ENCODE results near the gene DNAJC17. TPM values are rescaled to one million over a fixed set of nuclear protein-coding genes. Genes with fewer than 3 reads are reported as not detected.

Gene DNAJC17
- total RNA-seq, 3 donors from 2014 or later (not counting 1 experiment from before 2014, with no cell fraction given), result 36.2 to 64.9 (median 50.0) TPM

DNA sequence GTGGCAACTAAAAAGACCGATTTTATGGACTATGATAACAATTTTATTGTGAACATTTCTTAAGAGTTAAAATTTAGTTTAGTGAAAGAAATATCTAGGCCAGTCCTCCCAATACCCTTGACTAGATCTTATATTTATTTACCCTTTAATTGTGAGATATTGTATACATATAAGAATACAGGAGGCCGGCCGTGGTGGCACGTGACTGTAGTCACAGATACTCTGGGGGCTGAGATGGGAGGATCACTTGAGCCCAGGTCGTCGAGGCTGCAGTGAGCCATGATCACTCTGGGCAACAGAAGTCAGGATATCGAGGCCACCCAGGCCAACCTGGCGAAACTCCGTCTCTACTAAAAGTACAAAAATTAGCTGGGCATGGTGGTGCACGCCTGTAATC, 51.5 kb downstream of the DNAJC17 start:
- H3K9me3 ChIP-seq (ENCODE audit: control insufficient read depth, insufficient read depth, low read length), result no peaks in the 10 kb centered on the region
- H3K27ac ChIP-seq (ENCODE audit: low read length), result peak overlapping the region; percentile 90
- peak overlapping the region; percentile 99 for H3K4me3 Mint-ChIP-seq
- peak overlapping the region; percentile 97 for H3K4me3 ChIP-seq (ENCODE audit: low read length)
- H3K4me1 ChIP-seq (ENCODE audit: control insufficient read depth, insufficient read depth, low read length), result peaks cover 40% of the 10 kb centered on the region
- DNase-seq, result no peak
- no peak for ATAC-seq
- intact Hi-C loops (cut with micrococcal nuclease), result loop anchor here (1.0 to 2.0 kb wide), 5 partner anchors 7 to 187 kb away; partner anchors contain the start of genes DNAJC17, RPUSD2 and ZFYVE19
- H3K36me3 Mint-ChIP-seq, result no peaks in the 10 kb centered on the region
- TF ChIP-seq, protein P1, sequence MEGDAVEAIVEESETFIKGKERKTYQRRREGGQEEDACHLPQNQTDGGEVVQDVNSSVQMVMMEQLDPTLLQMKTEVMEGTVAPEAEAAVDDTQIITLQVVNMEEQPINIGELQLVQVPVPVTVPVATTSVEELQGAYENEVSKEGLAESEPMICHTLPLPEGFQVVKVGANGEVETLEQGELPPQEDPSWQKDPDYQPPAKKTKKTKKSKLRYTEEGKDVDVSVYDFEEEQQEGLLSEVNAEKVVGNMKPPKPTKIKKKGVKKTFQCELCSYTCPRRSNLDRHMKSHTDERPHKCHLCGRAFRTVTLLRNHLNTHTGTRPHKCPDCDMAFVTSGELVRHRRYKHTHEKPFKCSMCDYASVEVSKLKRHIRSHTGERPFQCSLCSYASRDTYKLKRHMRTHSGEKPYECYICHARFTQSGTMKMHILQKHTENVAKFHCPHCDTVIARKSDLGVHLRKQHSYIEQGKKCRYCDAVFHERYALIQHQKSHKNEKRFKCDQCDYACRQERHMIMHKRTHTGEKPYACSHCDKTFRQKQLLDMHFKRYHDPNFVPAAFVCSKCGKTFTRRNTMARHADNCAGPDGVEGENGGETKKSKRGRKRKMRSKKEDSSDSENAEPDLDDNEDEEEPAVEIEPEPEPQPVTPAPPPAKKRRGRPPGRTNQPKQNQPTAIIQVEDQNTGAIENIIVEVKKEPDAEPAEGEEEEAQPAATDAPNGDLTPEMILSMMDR (IDR thresholded peaks at IDR 0.05), result no peak
- H3K27me3 Mint-ChIP-seq (ENCODE audit: low read depth in 2 of 2), result no peaks in the 10 kb centered on the region
- no peaks in the 10 kb centered on the region for H3K27me3 ChIP-seq (ENCODE audit: control insufficient read depth, insufficient read depth, low read length)
- peaks cover 39 to 46% of the 10 kb centered on the region in 2 donors for H3K4me1 Mint-ChIP-seq
- H3K9me3 Mint-ChIP-seq, result no peaks in the 10 kb centered on the region
- WGBS (ENCODE audit: insufficient coverage), result 83% methylated on average over 9 of the region's 10 CpGs
- peaks cover 14% of the 10 kb centered on the region for H3K36me3 ChIP-seq (ENCODE audit: control insufficient read depth, insufficient read depth, low read length)
- peak overlapping the region; percentile 98 for H3K27ac Mint-ChIP-seq

DNA sequence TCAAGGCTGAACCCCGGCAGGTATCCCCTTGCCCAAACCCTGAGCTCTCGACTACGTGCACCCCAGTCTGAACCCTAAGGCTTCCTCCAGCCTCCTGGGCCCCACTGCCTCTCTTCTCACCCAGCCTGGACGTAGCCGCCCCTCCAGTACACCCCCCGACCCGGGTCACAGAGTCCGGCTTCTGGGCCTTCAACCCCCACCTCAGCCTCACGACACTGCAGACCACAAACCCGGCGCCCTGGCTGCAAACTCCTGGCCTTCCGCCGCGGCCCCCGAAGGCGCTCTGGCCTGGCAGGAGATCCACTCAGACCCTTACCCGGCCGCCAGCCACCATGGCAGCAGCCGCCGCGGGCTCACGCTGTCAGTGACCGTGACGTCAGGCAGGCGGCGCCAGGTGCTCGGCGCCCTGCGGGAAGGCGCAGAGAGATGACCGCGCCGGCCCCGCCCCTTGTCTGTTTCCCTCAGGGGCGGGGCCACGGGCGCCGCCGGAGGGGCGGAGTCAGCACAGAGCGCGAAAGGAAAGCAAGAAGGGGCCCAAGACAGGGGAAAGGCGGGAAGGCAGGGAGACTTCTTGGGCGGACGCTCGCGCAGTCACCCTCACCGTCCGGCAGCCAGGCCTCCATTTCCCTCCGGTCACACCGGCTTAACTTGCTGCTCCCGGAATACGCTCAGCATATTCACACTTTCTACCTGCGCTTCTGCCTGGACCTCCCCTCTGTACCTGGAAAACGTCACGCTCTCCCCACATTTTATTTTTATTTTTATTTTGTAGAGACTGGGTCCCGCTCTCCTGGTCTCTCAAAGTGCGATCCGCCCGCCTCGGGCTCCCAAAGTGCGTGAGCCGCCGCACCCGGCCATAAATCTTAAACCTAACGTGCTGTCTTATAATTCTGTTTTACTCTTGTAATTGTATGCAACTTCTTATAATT, 52.1 kb downstream of the DNAJC17 start, which contains the start of gene RMDN3:
TSS of gene RMDN3 (minus strand) at position 372 of the 929 bp plus-strand sequence. CDS start 471 bp downstream, outside the sequence.
- no peaks in the 10 kb centered on the region for H3K9me3 ChIP-seq (ENCODE audit: control insufficient read depth, insufficient read depth, low read length)
- no peaks in the 10 kb centered on the region for H3K36me3 Mint-ChIP-seq

DNA sequence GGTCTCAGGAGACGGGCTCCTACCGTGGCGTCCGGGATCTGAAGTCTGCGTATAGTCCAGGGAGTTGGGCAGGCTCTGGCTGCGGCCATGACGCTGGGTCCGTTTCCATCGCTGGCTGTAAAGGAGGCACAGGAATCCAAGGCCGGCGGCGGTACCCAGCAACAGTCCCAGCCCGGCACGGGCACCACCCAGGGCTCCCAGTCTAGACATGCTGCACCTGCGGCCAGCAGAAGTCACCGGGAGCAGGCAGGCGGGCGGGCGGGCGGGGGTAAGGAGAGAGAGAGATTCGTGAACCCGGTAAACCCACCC, 52.7 kb downstream of the DNAJC17 start:
- peak overlapping the region; percentile 98 for H3K27ac Mint-ChIP-seq
- peak overlapping the region; percentile 99 for H3K4me3 Mint-ChIP-seq
- Histone ChIP-seq H3K36me3 (ENCODE audit: control insufficient read depth, insufficient read depth, low read length) (peaks cover 21% of the 10 kb centered on the region), H3K4me1 (ENCODE audit: control insufficient read depth, insufficient read depth, low read length) (peaks cover 43% of the 10 kb centered on the region), H3K27ac (ENCODE audit: low read length) (peak overlapping the region; percentile 90), H3K9me3 (ENCODE audit: control insufficient read depth, insufficient read depth, low read length) (no peaks in the 10 kb centered on the region), H3K4me3 (ENCODE audit: low read length) (peak overlapping the region; percentile 97), H3K27me3 (ENCODE audit: control insufficient read depth, insufficient read depth, low read length) (no peaks in the 10 kb centered on the region)
- H3K4me1 Mint-ChIP-seq, result peaks cover 39 to 49% of the 10 kb centered on the region in 2 donors
- DNase-seq, result peak; percentile 37 to 46
- no peaks in the 10 kb centered on the region for H3K36me3 Mint-ChIP-seq
- ATAC-seq, result peak; percentile 2 to 14 (median 6)
- TF ChIP-seq, protein P1 (IDR thresholded peaks at IDR 0.05), result no peak
- H3K27me3 Mint-ChIP-seq (ENCODE audit: low read depth in 2 of 2), result no peaks in the 10 kb centered on the region
- under 1% methylated on average over 22 of the region's 22 CpGs for WGBS (ENCODE audit: insufficient coverage)
- H3K9me3 Mint-ChIP-seq, result no peaks in the 10 kb centered on the region
- intact Hi-C loops (cut with micrococcal nuclease), result loop anchor here (1.0 to 2.0 kb wide), 2 partner anchors 10 to 52 kb away; partner anchors contain the start of genes DNAJC17 and ZFYVE19

More for the DNA sequence above, 52.1 kb downstream of the DNAJC17 start, which contains the start of gene RMDN3:
- H3K27me3 ChIP-seq (ENCODE audit: control insufficient read depth, insufficient read depth, low read length), result no peaks in the 10 kb centered on the region
- Mint-ChIP-seq H3K4me3 (peak within 1 kb of the TSS; percentile 99), H3K27ac (peak within 1 kb of the TSS; percentile 98), H3K4me1 (peaks cover 39 to 46% of the 10 kb centered on the region in 2 donors), H3K9me3 (no peaks in the 10 kb centered on the region), H3K27me3 (ENCODE audit: low read depth in 2 of 2) (no peaks in the 10 kb centered on the region)
- H3K4me1 ChIP-seq (ENCODE audit: control insufficient read depth, insufficient read depth, low read length), result peaks cover 43% of the 10 kb centered on the region
- peak; percentile 88 to 96 (median 90) for ATAC-seq
- peak within 1 kb of the TSS; percentile 90 for H3K27ac ChIP-seq (ENCODE audit: low read length)
- intact Hi-C loops (cut with micrococcal nuclease), result loop anchor here (1.0 to 2.0 kb wide), 6 partner anchors 8 to 186 kb away; partner anchors contain the start of genes DNAJC17, RPUSD2 and ZFYVE19
- H3K4me3 ChIP-seq (ENCODE audit: low read length), result peak within 1 kb of the TSS; percentile 97
- H3K36me3 ChIP-seq (ENCODE audit: control insufficient read depth, insufficient read depth, low read length), result peaks cover 19% of the 10 kb centered on the region
- DNase-seq, result peak; percentile 95 to 97
- TF ChIP-seq, protein P1 (IDR thresholded peaks at IDR 0.05), result no peak
- under 1% methylated on average over 63 of the region's 66 CpGs for WGBS (ENCODE audit: insufficient coverage)

Data from natural killer cell (primary cell).